Fibroblast of pulmonary artery (primary cell): Measurements from ENCODE around the gene EIF3C.
"Not testable (repeated sequence)": the region's sequence is repeated elsewhere in the genome, so short reads cannot be mapped to it uniquely, and the experiment has no call there.

Source experiments
- DNase-seq: peaks from one replicate; pipeline ENCODE4 v3.0.0-alpha.2; 2010; ENCODE audit warnings: low read depth
- H3K4me3 ChIP-seq: replicated peaks from 2 replicates; pipeline ENCODE4 v1.5.1; 2011; ENCODE audit warnings: low read depth, mild to moderate bottlenecking, control low read depth, low read length, moderate library complexity

Gene EIF3C

DNA sequence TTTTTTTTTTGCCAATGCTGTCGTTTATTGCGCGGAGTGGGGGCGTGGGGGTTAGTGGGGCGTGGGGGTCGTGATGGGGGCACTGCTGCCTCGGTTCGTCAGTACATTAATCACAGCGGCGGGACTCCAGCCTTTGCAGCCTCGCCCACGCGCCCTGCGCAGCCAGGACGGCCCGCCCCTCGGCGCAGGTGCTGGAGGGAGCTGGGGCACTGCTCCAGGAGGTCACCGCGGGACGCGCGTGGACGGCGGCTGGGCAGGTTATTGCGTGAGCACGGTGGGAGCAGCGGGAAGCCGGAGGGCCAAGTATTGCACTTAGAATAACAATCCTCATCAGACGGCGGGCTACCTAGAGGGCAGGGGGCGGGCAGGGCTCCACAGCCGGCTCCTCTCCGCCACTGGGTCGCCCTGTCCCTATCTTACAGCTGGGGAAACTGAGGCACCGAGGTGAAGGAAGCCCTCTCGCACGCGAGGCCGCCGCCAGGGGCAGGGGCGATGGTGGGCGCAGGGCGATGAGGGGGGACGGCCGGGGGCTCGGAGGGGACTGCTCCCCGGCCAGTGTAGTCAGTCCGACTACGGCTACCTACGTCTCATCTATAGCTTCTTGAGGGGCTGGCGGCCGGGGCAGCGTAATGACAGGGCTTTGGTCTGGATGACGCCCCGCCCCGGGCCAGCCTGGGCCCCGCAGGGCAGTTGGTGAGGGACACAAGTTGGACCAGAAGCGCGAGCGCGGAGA is 35.5 kb downstream of the EIF3C start:
- H3K4me3 ChIP-seq, DNase-seq: not testable (repeated sequence)

DNA sequence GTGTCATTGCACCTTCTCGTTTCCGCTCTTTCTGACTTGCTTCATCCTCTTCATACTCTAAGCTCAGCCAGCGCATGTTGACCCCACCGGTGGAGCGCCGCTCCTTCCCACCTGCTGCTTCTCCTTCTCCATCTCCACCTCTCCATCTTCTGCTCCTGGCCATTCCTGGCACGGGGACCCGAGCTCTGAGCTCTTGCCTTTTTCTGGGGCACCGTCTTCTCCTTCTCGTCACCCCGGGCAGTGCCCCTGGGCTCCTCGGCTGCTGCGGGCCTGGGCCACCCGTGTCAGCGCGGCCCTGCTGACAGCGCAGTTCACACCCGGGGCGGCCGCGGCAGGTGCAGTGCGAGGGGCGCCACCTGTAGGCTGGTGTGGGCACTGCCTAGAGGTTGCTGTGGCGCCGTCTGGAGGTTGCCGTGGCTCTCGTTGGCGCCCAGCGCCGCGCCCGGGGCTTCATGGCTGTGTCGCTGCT is 38.8 kb downstream of the EIF3C start:
- not testable (repeated sequence) for H3K4me3 ChIP-seq, DNase-seq

DNA sequence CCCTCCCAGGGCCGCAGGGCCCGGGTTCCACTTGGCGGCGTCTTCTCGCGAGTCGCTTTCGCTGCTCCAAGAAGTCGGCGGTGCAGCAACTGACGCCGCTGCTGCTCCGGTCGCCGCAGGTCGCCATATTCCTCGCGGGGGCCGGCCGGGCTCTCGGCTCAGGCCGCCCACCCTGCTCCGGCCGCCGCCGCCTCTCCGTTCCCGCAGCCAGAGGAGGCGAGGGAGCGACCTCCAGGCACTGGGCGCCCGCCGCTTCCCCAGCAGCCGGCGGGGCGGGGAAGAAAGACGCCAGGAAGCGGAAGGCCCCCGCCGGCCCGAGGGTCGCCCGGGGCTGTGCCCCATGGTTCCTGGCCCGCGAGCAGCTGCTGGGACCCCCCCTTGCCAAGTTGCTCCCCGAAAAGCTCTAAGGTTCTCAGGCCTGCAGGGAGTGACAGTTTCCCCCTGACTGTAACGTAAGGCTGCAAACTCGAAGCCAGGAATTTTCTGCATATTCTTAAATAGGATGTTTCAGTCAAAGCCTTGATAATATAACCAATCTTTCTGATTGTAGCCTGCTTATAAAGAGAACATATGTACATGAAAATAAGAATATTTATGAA is 39.3 kb downstream of the EIF3C start:
- DNase-seq, H3K4me3 ChIP-seq: not testable (repeated sequence)

DNA sequence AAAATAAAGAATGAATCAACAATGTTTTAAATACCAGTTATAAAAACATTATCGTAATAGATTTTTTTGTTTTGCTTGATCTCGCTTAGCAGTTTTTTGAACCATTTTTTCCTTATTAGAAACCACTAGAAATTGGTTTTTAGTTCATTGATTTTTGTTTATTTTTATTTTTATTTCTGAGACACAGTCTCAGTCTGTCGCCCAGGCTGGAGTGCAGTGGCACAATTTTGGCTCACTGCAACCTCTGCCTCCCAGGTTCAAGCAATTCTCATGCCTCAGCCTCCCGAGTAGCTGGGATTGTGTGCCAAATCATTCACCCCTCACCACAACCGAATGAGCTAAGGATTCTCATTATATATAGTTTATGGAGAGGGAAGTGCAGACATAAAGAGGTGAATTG is 40.2 kb downstream of the EIF3C start, which contains the start of gene NPIPB9:
Gene NPIPB9 (plus strand): TSS at position 301 of the 400 bp plus-strand sequence.
- not testable (repeated sequence) for H3K4me3 ChIP-seq, DNase-seq

DNA sequence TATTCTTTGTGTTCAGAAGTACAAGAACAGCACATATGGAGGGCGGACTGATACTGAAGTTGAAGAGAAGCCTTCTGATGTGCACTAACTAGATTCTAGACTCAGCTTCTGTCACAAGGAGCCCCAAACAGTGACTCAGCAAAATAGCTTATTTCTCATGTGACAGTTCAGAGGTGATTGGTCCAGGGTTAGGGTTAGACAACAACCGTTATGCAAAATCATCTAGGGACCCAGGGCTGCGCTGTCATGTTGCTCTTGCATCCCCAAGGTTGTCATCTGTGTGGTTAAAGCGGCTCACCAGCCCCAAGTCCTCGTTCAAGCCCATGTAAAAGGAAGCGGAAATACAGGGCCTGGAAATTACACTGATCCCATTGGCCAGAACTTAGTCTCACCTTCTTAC is 70.4 kb downstream of the EIF3C start:
- H3K4me3 ChIP-seq: not testable (repeated sequence)

DNA sequence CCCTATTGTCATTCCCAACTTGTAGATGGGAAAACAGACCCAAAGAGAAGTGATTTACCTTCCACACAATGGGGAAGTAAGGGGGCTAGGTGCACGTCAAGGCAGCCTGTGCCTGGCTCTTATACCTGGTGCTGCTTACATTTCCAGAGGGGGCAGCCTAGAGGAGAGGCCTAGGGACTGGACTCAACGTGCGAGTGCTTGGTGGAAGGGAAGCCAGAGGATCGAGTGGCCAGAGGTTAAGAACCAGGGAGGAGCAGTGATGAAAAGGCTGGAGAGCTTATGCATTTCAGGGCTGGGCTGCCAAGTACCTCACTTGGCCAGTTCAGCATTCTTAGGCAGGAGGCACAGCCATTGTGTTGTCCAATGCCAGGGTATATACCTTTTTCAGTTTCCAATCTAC is 71.1 kb downstream of the EIF3C start:
- DNase-seq, H3K4me3 ChIP-seq: not testable (repeated sequence)

More for the DNA sequence above, 70.4 kb downstream of the EIF3C start:
- DNase-seq: not testable (repeated sequence)
